ENCODE measurements around the gene PLA2G10.

DNA sequence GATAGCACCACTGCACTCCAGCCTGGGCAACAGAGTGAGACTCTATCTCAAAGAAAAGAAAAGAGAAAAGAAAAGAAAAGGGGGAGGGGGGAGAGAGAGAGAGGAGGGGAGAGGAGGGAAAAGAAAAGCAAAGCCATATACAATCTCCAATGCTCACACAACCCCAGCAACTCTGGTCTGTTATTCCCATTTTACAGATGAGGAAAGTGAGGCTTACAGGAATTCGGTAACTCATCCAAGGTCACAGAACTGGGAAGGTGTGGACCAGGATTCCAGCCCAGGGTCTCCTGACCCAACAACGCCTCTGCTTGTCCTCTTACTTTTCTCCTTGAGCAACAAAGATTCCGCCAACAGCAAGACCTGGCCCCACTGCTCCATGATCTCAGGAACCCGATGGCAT lies 13.0 kb downstream of the PLA2G10 start:
- no peak for TF ChIP-seq FOXM1 (IDR thresholded peaks at IDR 0.05; ENCODE audit: borderline replicate concordance, low read depth)
- no peak for TF ChIP-seq RAD21 (IDR thresholded peaks at IDR 0.05; ENCODE audit: low read depth)
